NCI-H69 (cell line): ENCODE measurements around the gene FBXL7.
A peak's percentile ranks its signal among the peaks of the same experiment; 100 is the strongest.

Source experiments
- DNase-seq: peaks from one replicate; lab custom pipeline; 2025; lab: John Stamatoyannopoulos, UW

FBXL7 gene

DNA sequence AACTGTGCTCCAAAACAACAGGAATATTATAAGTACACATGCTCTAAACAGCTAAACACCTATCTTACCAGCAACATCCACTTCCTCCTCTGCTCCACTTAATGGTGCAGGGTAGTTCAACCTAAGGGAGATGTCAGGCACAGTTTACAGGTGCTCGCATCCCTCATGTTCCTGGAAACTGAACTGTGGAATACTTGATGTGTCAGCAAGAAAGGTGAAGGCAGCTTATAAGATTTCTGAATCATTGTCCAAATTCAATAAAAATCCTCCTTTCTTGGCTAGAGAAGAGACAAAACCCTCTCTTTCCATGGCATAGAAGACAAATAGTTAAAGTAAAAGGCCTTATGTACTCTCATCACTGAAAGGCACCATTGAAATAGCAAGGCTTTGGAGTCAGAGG, 272.2 kb downstream of the FBXL7 start:
- DNase-seq: no peak

DNA sequence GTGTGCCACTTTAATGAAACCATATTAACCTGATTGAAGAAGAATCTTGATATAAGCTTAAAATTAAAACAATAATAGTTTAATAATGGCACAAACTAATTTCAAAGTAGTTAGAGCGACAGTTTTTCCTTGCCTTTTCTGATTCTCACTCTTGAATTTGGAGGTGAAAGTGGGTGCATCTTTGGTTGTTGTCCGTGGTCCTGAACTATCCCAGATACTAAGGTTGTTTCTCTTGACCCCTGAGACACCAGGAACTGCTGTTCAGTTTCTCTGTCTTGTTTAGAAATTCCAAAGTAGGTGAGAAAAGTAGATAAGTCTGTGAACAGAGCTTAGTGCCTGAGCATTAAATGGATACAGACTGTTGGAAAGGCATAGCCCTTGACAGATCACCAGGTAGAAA, 274.7 kb downstream of the FBXL7 start:
- no peak for DNase-seq

DNA sequence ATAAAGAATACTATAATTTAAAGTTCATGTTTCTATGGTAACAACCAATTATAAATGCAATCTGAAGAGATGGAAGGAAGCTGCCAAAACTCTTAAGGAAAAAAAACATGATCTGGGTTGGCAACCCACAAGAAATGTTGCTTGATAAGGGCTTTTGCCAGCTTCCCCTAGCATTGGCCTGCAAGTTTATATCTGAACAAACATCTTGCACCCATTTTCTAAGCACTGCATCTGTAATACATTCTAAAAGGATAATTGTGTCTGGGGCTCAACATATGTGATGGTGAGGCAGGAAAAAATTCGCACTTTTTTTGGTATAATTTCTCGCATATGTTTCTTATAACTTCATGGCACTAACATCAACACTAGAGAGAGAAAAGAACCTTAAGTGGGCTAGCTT, 276.4 kb downstream of the FBXL7 start:
- DNase-seq: no peak

DNA sequence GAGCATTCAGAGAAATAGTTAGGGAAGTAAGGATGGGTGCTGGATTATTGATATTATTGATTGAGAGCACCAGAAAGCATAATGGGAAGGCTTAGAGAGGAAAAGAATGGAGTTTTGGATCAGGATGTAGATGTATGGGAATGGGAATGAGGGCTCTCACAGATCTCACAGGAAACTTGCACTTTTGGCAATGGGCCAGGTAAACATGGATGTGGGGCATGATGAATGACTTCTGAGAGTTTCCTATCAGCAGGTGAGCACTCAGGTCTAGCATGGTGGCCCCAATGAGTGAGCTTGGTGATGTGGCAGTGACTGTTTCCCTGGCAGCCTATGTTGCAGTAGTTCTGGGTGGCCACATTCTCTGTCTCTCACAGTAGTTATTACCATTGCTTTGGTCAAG, 283.8 kb downstream of the FBXL7 start:
- peak; percentile 64 for DNase-seq

DNA sequence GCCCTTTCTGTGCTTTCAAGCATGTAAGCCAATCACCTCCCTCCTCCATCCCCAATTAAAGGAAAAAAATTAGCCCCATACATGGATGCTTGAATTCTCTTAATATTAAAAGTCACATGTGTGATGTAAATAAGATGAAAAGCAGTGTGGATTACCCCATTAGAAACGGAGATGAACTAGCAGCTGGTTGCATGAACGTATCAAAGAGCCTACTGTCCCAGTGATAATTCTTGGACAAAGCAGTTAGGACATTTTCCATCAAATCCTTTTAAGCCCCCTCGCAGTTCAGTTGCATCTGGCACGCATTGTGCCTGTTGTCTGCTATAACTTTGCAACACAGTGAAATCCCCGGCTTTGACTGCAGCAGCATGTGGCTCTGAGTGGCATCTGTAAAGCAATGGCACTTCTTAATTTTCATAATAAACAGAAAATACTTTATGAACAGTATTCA, 285.6 kb downstream of the FBXL7 start:
- no peak for DNase-seq

DNA sequence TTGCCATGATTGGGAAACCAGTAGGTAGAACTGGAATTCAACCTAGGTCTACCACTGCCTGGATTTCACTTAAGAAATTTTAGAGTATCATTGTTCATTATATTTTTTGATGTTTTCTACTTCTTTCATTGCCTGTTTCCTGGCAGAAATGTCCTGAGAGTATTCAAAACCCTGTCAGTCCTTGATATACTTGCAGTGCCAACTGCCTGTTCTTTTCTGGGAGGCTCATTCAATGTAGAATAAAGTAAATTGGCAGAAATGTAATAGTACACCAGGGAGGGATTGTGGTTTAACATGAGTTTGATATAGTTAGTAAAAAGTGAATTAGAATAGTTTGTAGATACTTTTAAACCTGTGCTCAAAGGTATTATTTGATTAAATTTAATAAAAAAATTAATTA, 286.3 kb downstream of the FBXL7 start:
- no peak for DNase-seq

- no peak for DNase-seq
Observed at GRCh38 chr5:15786884-15787283, 286.9 kb downstream of the FBXL7 start.

GRCh38 chr5:15787681-15788080, 287.7 kb downstream of the FBXL7 start:
- DNase-seq: no peak

GRCh38 chr5:15789642-15790041, 289.7 kb downstream of the FBXL7 start:
- no peak for DNase-seq

DNA sequence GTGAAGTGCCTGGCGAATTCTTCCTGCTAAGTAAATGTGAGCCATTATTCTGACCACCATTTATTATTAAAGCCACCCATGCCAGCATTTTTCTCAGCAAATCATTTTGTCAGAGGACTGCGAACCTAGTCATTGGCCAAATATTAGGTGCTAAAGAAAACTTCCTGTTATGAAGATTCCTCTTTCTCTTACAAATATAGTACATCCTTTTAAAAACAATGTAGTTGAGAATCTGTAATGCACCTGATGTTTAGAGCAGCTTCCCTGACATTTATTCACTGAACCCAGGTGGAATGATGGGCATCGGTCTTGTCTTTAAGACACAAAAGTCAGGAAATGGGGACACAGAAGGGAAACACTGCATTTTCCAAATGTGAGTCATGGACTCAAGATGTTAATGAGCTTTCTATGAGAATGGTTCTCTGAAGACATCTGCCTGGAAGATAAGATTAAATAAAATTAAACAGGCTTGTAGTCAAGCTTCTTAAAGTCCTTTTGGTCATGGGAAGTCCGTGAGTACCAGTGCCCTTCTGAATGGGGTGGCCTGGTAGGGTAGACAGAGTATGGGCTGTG, 290.6 kb downstream of the FBXL7 start:
- no peak for DNase-seq

DNA sequence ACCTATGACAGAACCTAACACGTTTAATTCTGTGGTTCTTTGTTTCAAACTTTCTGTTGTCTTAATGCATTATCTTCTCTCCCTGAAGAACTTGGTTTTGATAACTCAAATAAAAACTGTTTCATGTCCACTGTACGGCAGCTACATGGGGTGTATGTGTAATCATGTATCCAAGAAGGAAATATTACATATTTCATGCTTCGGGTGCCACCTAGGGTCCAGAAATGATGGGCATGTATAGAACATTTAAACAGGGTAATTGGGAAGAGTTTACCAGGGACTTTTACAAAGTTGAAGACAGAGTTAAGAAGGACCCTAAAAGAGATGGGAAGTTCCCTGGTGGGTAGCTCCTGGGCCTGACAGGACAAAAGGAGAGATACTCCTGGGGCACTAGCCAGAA, 291.3 kb downstream of the FBXL7 start:
- DNase-seq: peak; percentile 5

GRCh38 chr5:15791859-15792258, 291.9 kb downstream of the FBXL7 start:
- no peak for DNase-seq

- no peak for DNase-seq
Observed at GRCh38 chr5:15794052-15794985, 294.3 kb downstream of the FBXL7 start.

DNA sequence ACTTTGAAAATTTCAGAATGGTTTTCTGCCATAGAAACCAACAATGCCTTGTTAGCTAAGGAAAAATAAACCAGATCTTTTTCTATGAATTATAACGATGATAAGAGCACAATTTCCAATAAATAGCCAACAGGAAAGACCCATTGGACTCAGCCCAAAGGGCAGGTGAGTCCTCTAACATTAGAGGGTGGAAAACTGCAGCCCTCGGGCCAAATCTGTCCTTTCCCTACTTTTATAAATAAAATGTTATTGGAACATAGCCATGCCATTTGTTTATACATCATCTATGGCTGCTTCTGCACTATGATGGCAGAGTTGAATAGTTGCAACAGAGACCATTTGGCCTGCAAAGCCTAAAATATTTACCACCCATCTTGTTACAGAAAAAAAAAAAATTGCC, 296.1 kb downstream of the FBXL7 start:
- DNase-seq: no peak

GRCh38 chr5:15796557-15796956, 296.6 kb downstream of the FBXL7 start:
- no peak for DNase-seq

GRCh38 chr5:15797116-15797515, 297.1 kb downstream of the FBXL7 start:
- DNase-seq: no peak

GRCh38 chr5:15798006-15798405, 298.0 kb downstream of the FBXL7 start:
- peak; percentile 25 for DNase-seq

DNA sequence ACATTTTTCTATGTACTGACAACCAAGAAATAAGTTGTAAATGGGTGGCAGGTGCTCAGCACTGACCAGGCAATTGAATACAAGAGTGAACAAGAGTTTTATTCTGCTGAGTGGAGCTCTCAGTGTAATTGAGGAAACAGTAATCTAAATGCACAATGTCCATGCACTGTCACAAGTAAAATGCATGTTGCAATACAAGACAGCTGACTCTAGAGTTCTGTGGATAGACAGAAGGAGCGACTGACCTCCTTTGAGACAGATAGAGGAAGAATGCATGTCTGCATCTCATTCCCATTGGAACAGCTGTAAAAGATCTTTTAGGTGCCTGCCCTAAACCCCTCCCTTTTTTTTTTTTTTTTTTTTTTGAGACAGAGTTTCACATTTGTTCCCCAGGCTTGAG, 299.0 kb downstream of the FBXL7 start:
- no peak for DNase-seq

DNA sequence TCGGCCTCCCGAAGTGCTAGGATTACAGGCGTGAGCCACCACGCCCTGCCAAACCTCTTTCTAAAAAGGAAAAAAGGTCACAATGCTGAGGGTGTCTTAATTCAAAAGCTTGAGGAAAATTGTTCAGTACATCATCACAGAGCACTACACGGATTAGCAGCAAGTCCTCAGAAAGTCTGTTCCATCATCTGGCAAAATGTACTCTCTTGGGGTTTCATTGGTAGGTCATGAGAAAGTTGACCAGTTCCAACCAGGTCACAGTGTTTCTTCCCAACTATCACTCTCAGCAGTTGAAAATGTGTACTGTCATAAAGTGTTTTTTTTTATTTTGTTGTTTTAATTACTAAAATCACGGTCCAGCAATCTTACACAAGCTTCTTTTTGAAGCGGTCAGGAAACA, 299.6 kb downstream of the FBXL7 start:
- DNase-seq: no peak

GRCh38 chr5:15803280-15803679, 303.3 kb downstream of the FBXL7 start:
- DNase-seq: no peak

DNA sequence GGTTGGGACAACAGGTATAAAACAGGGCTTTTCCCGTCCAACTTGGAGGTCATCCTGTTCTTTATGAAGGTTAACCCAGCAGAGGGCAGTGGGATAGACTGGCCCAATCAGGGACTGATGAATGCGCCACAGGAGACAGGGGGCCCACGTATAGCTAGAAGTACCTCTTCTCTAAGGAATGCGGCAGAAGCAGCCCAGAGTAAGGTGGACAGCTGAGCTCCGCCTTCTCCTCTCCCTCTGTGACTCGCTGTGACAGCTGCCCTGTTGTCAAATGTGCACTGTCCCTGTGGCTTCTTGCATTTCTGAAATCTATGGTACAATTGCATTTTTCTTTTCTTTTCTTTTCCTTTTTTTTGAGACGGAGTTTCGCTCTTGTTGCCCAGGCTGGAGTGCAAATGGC, 306.6 kb downstream of the FBXL7 start:
- no peak for DNase-seq

GRCh38 chr5:15807248-15807647, 307.3 kb downstream of the FBXL7 start:
- DNase-seq: no peak

DNA sequence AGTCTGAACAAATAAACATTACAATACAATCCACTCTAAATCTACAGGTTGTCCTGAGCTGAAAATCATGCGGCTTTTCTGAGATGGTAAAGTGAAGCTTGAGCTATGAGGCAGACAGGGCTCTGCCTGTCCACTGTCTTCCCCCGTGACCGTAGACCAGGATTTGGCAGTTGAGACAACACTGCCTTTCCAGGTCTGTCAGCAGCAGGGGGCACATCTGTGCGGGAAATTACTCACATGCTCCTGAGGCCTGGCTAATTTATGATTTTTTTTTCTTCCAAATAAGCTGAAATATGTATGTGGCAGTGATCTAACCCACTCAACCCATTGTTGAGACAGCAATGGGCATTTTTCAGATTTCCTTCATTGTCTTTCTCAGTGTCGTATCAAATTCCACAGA, 307.9 kb downstream of the FBXL7 start:
- peak; percentile 78 for DNase-seq

- peak; percentile 42 for DNase-seq
Observed at GRCh38 chr5:15808577-15808976, 308.6 kb downstream of the FBXL7 start.
